ENCODE data around the gene SELENOP.

DNA sequence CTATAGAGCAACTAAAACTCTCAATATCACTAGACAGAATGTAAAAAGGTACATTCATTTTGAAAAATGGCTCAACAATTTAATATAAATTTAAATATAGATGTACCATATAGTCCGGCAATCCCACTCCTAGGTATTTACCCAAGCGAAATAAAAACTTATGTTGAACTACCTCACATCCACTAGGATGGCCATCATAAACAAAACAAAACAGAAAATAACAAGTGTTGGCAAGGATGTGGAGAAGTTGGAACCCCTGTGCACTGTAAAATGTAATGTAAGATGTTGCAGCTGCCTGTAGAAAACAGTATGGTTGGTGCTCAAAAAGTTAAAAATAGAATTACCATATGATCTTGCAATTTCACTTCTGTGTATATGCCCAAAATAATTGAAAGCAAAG lies 36.9 kb upstream of the SELENOP start:
- TF ChIP-seq, protein P1, sequence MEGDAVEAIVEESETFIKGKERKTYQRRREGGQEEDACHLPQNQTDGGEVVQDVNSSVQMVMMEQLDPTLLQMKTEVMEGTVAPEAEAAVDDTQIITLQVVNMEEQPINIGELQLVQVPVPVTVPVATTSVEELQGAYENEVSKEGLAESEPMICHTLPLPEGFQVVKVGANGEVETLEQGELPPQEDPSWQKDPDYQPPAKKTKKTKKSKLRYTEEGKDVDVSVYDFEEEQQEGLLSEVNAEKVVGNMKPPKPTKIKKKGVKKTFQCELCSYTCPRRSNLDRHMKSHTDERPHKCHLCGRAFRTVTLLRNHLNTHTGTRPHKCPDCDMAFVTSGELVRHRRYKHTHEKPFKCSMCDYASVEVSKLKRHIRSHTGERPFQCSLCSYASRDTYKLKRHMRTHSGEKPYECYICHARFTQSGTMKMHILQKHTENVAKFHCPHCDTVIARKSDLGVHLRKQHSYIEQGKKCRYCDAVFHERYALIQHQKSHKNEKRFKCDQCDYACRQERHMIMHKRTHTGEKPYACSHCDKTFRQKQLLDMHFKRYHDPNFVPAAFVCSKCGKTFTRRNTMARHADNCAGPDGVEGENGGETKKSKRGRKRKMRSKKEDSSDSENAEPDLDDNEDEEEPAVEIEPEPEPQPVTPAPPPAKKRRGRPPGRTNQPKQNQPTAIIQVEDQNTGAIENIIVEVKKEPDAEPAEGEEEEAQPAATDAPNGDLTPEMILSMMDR (IDR thresholded peaks at IDR 0.05; ENCODE audit: insufficient read depth, low read length, poor library complexity, severe bottlenecking): no peak
- TF ChIP-seq EZH2phosphoT487 (conservative IDR thresholded peaks at IDR 0.05; ENCODE audit: low read length): no peak

Data from SU-DHL-6 (cell line).